HG03378 (cell line): ENCODE measurements around the gene PDGFB.
"Not testable (repeated sequence)": the region's sequence is repeated elsewhere in the genome, so short reads cannot be mapped to it uniquely, and the experiment has no call there.

Experiments
- ATAC-seq: cut with Tn5 transposase; IDR thresholded peaks from one replicate; pipeline ENCODE4 v1.9.1; 2021; ENCODE audit warnings: mild to moderate bottlenecking, moderate library complexity; ENCODE audit not compliant: unreplicated experiment

PDGFB gene

DNA sequence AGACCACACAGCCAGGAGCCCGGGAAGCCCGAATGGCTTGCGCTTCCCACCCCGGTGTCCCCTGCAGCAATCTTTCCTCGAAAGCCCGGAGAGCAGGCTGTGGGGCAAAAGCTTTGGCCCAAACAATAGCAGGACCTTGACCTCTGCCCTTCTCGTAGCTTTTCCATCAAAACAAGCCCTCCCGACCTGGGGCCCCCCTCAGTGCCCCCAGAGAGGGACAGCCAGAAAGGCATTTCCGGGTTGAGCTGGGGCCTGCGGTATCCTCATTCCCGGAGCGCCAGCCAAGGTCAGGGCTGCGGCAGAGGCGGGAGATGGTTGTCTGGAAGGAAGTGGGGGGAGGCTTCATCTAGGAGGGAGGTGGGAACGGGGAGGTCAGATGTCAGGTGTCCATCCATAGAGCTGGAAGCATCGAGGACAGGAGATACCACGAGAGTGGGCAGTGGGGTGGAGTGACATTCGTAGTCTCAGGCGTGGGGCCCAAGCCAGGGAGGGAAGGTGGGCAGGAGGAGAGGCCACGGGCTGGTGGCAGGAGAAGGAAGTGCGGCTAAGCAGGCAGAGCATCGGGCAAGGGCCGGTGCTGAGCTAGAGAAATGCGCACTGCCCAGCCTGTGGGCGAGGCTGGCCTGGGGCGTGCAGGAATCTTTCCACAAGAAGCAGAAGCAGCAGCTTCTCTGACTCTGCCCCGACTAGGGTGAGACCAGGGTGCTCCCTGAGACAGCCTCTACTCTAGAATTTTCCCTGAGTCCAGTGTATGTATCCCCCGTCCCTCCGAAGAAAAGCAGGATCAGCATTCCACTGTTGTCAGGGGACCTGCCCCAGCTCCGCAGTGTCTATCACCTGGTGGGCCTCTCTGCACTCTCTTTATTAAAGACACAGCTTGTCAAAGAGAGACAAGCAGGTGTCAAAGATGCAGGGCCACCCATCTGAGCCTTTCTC lies 14.3 kb downstream of the PDGFB start:
- ATAC-seq = no peak

DNA sequence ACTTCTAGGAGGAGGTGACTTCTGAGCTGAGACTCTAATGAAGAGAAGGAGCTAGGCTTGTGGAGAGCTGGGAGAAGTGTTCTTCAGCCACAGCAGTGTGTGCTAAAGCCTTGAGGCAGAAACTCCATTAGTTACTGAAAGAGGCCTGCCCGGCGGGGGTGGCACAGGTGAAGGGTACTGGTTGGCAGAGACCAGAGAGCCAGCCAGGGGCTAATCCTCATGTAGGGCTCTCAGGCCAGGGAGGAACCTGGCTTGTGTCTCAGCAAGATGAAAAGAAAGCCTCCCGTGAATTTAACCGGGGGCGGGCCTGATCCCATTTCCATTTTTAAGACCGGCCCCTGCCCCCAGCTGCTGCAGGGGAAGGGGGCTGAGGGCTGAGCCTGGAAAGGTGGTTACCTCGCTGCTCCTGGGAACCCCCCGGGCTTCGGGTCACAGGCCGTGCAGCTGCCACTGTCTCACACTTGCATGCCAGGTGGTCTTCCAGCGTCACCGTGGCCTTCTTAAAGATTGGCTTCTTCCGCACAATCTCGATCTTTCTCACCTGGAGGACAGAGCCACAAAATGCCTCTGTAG lies 15.0 kb downstream of the PDGFB start:
- no peak for ATAC-seq

DNA sequence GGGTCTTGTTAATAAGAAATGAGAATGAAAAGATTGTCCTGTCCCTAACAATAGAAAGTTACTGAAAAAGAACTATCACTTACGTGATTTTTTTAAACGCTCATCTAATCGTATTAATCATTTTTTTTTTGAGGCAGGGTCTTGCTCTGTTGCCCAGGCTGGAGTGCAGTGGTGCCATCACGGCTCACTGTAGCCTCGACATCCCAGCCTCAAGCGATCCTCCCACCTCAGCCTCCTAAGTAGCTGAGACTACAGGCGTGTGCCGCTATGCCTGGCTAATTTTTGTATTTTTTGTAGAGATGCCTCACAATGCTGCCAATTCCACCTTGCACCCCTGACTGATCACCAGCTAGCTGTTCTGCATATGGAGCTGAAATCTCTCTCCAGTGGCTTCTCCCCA lies 15.7 kb downstream of the PDGFB start:
- ATAC-seq = no peak

DNA sequence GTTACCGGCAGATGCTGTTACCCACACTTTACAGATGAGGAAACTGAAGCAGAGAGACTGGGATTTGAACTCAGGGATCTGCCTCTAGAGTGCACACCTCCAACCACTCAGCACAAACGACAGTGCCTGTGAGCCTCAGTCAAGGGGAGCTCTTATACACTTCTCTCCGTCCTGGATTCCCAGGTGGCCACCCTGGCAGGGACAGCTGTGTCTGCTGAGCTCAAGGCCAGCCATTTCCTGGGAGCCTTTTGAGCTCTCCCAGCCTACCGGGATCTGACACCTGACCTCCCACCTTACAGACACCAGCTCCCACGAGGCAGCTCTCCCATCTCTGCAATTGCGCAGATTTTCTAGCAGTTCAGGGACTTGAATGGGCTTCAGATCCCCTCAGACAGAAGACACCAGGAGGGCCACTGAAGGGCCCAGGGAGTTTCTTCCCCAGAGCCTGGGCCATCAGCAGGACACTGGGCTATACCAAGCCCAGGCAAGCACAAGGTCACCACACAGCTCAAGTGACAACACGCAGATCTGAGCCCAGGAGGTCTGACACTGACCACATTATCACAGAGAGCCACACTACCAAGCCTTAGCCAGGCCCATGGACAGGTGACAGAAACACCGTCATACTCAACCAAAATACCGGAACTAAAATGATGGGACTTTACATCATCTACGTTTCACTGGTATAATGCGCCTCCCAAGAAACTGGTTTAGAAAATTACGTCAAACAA lies 17.1 kb downstream of the PDGFB start:
- ATAC-seq = no peak

DNA sequence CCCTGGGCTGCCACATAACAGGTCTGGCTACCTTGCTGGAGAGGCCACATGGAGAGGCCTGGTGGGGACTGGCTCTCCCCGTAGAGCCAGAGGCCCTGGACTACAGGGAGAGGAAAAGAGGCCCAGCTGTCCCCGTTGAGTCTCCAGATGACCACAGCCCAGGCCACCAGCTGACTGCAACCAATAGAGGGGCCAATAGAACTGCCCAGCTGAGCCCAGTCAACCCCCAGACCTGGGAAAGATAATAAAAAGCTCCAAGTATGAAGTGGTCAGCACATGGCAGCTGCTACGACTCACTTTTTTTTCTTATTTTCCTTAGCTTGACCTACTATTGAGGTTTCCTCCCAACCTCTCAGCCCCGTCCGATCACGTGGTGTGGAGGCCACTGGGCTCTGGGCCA lies 18.4 kb downstream of the PDGFB start:
- ATAC-seq = no peak

DNA sequence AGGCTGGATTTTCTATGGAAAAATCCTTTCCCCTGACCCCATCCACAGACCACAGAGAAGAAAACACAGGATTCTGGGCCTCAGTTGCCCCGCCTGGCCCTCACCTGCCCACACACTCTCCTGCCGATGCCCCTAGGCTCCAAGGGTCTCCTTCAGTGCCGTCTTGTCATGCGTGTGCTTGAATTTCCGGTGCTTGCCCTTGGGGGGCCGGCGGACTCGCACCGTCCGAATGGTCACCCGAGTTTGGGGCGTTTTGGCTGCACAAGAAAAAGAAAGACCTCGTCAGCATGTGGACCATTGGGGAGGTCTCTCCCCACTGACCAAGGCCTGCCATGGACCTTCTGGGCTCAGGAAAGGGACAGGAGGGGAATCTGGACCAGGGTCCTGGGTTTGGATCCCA lies 19.2 kb downstream of the PDGFB start:
- no peak for ATAC-seq

DNA sequence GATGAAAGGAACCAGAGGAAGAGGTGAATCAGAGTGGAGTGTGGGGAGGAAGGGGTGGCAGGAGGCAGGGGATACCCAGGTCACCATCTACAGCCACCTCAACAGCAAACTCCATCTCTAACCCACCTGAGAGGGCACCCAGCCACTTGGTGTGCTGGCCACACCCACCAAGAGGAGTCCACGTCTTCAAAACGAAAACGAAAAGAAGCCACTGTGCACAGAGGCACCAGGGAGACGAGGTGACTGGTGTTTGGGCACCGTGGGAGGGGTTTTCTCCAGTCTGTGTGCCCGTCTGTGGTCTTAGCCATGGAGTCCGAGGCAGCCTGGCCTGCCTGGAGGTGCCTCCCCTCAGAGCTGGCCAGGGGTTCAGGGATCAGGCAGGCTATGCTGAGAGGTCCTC lies 20.2 kb downstream of the PDGFB start:
- ATAC-seq = no peak

DNA sequence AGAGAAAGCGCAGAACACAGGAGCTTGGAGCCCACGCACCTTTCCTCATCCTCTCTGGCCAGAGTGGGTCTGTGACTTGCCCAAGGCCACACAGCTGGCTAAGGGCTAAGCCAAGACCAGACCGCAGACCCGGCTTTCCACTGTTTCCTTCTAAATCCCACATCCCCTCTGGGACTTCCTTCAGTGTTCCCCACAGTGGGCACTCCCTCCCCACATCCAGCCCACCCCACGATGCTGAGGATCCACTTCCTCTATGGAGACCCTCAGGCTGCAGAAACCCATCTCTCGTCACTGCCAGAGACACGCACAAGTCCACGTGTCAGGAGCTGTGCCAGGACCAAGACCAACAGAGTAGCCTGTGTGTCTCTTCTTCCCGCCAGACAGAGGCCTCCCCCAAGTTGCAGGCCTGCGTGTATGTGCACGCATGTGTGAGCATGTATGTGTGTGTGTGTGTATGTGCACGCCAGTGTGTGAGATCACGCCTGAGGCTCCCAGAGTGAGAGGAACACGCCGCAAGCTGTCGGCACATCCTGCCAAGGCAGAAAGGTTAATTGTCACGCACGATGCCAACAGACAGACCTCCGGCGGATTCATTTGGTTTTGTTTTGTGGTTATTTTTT lies 21.6 kb downstream of the PDGFB start:
- no peak for ATAC-seq

DNA sequence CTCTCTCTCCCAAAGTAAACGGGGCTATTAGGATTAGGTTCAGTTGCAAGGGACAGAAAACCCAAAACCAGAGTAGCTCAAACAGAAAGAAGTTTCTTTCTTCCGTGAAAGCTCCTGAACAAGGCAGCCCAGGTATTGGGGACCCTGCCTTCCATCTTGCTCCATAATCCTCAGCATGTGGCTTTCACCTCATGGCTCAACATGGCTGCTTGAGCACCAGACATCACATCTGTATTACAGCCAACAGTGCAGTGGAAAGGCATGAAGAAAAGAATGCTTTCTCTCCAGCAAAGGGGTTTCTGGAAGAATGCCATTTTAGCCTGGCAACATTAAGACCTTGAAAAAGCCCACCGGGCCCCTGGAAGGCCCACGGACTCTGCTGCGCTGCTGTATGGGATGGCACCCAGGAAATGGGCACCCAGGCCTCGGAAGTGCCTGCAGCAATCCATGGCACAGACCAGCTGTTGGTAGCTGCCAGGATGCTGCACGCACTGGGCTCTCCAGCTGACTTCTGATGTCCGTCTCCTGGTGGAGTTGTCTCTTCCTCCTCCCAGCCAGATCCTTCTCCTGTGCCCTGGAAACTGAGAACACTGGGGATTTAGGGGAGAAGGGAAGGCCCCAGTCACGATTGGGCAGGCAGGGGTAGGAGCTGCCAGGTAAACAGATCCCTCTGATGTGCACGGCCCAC lies 22.6 kb downstream of the PDGFB start:
- ATAC-seq = no peak

DNA sequence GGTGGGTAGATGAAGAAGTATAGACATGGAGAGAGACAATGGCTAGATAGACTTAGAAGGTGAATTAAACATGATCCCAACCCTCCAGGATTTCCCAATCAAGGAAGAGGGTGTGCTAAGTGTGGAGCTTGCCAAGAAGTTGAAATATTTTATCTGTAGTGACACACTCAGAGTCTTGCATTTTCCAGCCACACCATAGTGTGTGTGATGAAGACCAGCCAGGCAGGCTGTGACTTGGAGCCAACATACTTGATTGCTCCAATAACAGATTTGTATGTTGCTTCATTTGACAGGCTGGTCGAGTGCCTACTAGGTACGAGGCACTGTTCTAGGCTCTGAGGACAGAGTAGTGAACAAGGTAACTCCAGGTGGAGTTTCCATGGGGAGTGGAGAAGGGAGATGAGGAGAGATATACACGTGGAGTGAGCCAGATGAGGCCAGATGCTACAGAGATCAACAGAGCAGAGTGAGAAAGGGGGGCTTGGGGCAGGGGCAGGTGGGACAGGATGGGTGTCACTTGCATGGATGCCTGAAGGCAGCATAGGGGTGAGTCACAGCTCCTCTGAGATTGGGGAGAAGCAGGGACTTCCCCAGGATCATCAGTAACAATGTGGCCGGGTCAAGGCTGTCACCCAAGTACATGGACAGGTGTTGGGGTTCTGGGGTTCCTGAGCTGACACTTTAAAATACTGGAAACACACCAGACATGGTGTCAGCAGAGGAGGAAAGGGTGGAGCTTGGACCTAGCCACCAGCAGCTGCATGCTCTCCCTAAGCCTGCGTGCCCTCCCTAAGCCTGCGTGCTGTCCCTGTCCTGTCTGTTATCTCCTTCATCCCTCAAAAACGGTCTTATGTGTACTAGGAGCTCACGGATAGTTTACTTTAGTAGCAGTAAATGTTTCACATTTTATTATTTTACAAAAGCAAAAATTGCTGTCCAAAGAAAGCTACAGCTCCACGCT lies 23.6 kb downstream of the PDGFB start:
- ATAC-seq = no peak

DNA sequence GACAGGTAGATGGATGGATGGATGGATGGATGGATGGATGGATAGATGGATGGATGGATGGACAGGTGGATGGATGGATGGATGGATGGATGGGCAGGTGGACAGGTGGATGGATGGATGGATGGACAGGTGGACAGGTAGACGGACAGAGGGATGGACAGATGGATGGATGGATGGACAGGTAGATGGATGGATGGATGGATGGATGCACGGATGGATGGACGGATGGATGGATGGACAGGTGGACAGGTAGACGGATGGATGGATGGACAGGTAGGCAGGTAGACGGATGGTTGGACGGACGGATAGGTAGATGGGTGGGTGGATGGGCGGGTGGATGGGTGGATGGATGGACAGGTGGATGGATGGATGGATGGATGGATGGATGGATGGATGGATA lies 24.3 kb downstream of the PDGFB start:
- no peak for ATAC-seq

DNA sequence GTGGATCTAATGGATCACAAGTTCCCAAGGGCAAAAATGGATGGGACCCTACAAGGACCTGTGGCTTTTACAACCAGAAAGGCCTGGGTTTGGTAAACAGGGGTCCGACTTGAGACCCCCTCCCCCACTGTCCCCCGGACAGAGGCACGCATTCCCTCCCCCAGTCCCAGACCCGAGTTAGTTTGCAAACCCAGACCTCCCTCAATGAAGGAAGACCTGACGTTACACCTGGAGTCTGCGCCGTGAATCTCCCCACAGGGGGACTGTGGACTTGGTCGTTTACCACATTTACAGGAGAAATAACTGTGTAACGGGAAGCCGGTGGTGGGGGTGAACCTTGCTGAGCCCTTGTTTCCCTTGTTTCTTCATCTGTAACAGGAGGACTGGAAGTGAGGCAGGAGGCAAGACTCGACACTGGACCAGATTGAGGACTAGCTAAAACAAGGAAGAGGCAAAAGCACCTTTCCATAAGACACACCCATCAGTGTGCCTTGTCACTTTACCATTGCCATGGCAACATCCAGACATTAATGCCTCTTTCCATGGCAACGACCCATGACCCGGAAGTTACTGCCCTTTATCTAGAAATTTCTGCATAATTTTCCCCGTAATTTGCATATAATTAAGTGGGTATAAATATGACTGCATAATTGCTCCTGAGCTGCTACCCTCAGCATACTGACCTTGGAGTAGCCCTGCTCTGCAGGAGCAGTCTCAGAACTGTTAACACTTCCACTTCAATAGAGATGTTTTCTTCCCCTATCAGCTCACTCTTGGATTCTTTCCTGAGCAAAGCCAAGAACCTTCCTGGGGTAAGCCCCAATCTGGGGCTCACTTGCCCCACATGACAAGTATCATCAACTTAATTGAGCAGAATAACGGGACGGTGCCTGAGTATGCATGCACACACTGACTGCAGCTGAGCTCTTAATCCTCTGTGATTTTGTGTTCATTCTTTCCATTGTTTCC lies 25.4 kb downstream of the PDGFB start:
- ATAC-seq = no peak

DNA sequence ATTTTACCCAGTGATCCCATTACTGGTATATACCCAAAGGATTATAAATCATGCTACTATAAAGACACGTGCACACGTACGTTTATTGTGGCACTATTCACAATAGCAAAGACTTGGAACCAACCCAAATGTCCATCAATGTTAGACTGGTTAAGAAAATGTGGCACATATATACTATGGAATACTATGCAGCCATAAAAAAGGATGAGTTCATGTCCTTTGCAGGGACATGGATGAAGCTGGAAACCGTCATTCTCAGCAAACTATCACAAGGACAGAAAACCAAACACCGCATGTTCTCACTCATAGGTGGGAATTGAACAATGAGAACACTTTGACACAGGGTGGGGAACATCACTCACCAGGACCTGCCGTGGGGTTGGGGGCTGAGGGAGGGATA lies 26.4 kb downstream of the PDGFB start:
- not testable (repeated sequence) for ATAC-seq

DNA sequence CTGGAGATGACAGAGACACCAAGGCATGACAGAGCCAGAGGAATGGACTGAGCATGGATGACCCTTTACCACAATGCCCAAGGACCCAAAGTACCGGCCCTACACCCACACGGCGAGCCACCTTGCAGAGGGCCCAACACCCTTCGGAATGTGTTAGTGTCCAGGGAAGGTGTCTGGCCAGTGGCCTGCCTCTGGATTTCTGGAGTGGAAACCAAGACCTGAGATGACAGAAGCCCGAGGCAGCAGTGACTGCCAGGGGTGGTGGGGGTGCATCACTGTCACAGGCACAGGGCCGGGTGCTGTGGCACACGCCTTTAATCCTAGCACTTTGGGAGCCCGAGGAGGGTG lies 28.7 kb downstream of the PDGFB start:
- no peak for ATAC-seq

DNA sequence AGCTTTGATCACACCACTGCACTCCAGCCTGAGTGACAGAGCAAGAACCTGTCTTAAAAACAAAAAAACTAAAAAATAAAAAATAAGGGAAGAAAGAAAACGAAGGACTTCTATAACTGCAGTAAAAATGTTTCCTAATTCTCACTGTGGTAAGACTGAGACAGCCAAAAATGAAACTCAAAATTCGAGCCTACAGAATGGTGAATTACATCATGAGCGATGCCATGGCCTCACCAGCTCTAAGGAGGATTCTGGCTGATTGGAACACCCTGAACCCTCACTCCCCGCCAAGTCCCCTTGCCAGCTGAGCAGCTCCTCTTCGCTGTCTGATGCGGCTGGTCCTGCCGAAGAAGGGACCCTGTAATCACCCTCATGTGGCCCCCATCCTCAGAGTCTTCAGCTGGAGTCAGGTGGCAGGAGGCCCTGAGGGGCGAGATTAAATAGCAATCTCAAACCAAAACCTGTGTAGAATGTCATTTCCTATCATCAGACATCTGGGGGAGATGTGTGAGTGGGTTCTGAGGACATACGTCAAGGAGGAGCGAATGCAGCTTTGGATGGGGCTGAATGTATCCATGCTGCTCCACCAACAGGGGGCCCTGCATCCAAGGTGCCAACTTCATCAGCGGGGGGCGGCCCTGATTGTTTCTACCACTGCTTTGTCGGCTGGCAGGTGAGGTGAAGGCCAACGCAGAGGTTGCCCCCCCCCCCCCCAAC lies 29.2 kb downstream of the PDGFB start:
- ATAC-seq = no peak

DNA sequence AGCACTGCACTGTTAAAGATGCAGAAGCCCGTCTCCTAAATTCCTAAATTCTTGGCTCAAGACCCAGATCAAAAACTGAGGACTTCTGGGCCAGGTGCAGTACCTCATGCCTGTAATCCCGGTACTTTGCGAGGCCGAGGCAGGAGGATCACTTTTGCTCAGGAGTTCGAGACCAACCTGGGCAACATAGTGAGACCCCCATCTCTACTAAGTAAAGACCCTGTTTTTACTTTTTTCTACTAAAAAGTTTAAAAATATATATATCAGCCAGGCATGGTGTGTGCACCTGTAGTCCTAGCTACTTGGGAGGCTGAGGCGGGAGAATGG lies 29.7 kb downstream of the PDGFB start:
- no peak for ATAC-seq

DNA sequence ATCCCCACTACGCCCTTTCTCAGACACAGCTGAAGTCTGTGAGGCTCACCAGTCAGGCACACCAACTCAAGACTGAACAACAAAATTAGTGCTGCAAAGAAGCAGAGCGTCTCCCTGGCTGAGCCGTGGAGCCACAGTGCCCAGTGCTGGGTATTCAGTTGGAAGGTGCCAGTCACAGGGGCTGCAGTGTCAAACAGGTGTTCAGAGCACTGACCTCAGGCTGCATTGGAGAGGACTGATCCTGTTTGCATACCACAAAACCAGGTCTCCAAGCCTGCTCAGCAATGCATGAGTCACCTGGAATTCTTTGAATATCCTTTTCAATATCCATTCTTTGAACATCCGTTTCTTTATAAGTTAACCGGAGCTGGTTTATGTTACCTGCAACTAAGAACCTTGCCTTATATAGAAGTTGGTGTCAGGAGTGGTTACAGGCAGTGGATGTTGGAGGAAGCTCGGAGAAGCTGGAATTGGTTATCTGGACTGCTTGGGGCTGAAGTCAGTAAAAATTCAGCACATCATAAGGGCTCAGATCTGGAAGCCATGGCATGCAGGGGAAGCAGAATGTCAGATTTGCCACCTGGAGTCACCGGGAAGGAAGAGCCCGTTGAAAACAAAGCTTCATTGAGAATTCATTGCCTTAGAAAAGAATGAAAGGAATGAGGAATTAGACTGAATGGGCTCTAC lies 30.3 kb downstream of the PDGFB start:
- no peak for ATAC-seq

DNA sequence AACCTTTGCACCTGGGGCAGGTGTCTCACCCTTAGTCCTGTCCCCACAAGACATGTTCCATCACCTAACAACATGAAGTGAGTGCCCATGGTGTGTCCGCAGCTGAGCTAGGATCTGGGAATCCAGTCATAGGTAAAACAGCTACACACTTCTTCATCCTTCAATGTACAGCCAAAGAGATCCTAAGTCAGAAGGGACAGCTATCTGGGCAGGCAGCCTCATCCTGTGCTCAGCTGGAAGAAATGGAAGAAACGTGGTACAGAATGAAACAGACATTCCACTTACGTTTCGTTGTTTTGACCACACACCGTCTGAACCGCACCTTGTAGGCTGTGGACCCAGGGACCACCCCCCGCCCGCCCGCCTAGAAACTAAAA lies 30.8 kb downstream of the PDGFB start:
- no peak for ATAC-seq
